ENCODE measurements around the gene ADA.

The ADA gene

DNA sequence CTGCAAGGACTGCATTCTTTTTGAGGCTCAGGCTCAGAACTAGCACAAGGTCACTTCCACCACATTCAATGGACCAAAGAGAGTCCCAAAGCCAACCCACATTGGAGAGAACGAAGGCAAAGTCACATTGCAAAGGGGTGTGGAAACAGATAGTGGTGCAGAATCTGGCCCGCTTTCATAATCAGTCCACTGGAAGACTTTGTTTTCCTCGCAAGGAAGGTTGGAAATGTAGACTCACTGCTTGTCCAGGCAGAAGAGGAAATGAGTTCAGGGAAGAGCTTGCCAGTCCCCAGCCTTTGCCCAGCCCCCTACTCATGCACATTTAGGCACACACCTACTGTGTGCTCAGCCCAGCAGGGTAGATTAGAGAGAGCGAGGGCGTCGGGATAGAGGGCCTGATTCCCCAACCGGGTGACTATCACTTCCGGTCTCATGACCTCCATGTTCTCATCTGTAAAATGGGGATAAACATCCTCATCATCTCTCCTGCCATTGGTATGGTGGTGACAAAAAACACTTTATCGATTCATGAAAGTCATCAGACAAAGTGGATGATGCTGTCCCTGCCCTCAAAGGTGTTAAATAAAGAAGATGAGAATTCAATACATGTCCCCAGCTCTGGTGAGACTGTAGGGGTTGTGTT lies 39.4 kb upstream of the ADA start:
- peak overlapping the region; percentile 83 to 93 for H3K27ac ChIP-seq
- TF ChIP-seq, protein P1, sequence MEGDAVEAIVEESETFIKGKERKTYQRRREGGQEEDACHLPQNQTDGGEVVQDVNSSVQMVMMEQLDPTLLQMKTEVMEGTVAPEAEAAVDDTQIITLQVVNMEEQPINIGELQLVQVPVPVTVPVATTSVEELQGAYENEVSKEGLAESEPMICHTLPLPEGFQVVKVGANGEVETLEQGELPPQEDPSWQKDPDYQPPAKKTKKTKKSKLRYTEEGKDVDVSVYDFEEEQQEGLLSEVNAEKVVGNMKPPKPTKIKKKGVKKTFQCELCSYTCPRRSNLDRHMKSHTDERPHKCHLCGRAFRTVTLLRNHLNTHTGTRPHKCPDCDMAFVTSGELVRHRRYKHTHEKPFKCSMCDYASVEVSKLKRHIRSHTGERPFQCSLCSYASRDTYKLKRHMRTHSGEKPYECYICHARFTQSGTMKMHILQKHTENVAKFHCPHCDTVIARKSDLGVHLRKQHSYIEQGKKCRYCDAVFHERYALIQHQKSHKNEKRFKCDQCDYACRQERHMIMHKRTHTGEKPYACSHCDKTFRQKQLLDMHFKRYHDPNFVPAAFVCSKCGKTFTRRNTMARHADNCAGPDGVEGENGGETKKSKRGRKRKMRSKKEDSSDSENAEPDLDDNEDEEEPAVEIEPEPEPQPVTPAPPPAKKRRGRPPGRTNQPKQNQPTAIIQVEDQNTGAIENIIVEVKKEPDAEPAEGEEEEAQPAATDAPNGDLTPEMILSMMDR (IDR thresholded peaks at IDR 0.05): no peak
- peaks cover 0 to 67% (median 58%) of the 10 kb centered on the region in 4 donors for H3K4me1 ChIP-seq
- H3K9me3 ChIP-seq: no peaks in the 10 kb centered on the region
- H3K27me3 ChIP-seq: no peaks in the 10 kb centered on the region
- H3K4me3 ChIP-seq: no peak overlapping the region
- no peaks in the 10 kb centered on the region for H3K36me3 ChIP-seq
- peak; percentile 71 to 74 for DNase-seq
- intact Hi-C loops (cut with DNase I; ENCODE audit: low total_unique reads): no loop called here

DNA sequence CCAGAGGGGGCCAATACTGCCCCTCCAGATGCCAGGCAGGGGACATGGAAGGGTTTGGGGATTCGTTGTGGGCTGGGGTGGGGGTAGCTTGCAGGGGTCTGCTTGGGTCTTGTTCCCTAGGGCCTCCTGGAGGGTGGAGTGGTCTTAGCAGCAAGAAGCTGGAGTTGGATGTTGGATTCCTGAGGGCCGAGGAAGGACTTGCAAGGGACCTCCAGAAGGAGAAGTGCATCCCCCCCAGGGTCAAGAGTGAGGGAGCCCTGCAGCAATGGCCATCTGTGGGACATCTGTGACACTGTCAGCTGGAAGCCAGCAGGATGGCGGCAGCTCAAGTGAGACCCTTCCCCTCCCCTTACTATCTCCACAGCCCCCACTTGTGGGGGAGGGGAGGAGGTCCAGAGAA lies 38.3 kb upstream of the ADA start:
- H3K27ac ChIP-seq: peak overlapping the region; percentile 83 to 93

DNA sequence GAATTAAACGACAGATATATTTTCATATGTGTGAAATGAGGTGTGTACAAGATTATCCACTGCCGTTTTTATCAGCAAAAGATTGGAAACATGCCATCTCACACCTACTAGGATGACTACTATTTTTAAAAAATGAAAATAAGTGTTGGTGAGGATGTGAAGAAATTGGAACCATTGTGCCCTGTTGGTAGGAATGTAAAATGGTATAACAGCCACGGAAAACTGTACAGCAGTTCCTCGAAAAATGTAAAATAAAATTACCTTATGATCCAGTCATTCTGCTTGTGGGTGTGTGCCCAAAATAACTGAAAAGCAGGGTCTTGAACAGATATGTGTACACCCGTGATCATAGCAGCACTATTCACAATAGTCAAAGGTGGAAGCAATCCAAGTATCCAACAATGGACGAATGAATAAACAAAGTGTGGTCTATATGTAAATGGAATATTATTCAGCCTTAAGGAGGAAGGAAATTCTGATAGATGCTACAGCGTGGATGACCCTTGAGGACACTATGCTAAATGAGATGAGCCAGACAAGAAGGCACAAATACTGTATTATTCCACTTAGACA lies 36.6 kb upstream of the ADA start:
- no peaks in the 10 kb centered on the region for H3K27me3 ChIP-seq
- no peaks in the 10 kb centered on the region for H3K36me3 ChIP-seq
- no peak for DNase-seq
- peak overlapping the region; percentile 18 to 93 for H3K27ac ChIP-seq
- H3K4me3 ChIP-seq: no peak overlapping the region
- intact Hi-C loops (cut with DNase I; ENCODE audit: low total_unique reads): no loop called here
- peaks cover 0 to 46% (median 35%) of the 10 kb centered on the region in 4 donors for H3K4me1 ChIP-seq
- no peaks in the 10 kb centered on the region for H3K9me3 ChIP-seq
- TF ChIP-seq, protein P1 (IDR thresholded peaks at IDR 0.05): peak in 1 of 2 experiments; percentile 31

More for the DNA sequence above, 38.3 kb upstream of the ADA start:
- Histone ChIP-seq H3K4me3 (no peak overlapping the region), H3K4me1 (peaks cover 0 to 63% (median 51%) of the 10 kb centered on the region in 4 donors), H3K36me3 (no peaks in the 10 kb centered on the region), H3K9me3 (no peaks in the 10 kb centered on the region), H3K27me3 (no peaks in the 10 kb centered on the region)
- intact Hi-C loops (cut with DNase I; ENCODE audit: low total_unique reads): no loop called here
- peak in 1 of 2 donors; percentile 67 for DNase-seq
- TF ChIP-seq, protein P1 (IDR thresholded peaks at IDR 0.05): no peak

DNA sequence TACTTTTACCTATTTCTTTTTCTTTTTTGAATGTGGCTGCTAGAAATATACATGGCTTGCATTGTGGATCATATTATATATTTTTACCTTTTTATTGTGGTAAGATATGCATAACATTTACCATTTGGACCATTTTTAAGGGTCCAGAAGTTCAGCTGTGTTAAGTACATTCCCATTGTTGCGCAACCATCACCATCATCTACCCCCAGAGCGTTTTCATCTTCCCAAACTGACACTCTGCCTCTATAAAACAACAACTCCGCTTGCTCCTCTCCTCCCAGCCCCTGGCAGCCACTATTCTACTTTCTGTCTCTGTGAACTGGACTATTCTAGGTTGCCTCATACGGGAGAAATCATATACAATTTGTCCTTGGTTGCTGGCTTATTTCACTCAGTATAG lies 35.4 kb upstream of the ADA start:
- no peak overlapping the region for H3K4me3 ChIP-seq
- TF ChIP-seq, protein P1 (IDR thresholded peaks at IDR 0.05): no peak
- no peaks in the 10 kb centered on the region for H3K36me3 ChIP-seq
- DNase-seq: peak in 1 of 2 donors; percentile 25
- no peak overlapping the region for H3K27ac ChIP-seq
- peaks cover 0 to 37% (median 25%) of the 10 kb centered on the region in 4 donors for H3K4me1 ChIP-seq
- H3K9me3 ChIP-seq: no peaks in the 10 kb centered on the region
- intact Hi-C loops (cut with DNase I; ENCODE audit: low total_unique reads): no loop called here
- no peaks in the 10 kb centered on the region for H3K27me3 ChIP-seq

DNA sequence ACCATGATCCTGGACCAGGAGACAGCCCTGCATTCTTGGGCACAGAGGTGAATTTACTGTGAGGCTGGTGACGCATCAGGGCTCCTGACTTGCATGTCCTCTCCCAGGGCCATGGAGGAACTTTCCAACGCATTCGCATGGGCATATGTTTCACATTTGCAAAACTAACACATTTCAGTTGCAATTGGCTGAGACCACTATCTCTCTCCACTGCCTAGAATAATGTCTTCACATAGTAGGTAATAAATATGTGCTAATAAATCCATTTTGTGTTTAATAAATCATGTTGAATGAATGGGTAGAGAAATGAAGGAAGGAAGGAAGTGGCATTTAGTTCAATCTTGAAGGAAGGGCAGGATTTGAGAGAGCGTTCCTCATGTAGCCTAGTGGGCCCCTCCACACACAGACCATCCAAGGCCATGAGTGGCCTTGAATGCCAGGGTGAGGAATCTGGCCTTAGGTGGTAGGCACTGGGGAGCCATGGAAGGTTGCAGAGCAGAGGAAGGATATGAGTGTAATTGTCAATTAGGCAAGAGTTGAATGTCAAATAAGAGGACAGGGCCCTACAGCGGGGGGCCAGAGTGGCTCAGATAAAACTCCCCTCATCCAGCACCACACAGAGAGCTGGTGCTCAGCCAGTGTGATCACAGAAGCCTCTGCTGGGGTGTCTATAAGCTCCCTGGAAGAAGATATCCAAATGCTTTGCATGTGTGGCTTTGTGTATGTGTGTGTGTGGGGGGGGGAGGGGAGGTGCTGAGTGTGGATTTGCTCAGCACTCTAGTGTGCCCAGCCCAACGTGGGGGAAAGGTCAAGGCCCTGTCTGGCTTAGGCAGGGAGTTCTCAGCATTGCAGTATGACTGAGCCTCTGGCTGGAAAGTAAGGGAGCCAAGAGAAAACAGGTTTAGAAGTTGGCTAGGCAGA lies 32.8 kb upstream of the ADA start:
- no peak overlapping the region for H3K4me3 ChIP-seq
- H3K27ac ChIP-seq: no peak overlapping the region
- no peaks in the 10 kb centered on the region for H3K36me3 ChIP-seq
- H3K9me3 ChIP-seq: no peaks in the 10 kb centered on the region
- peak in 1 of 2 donors; percentile 66 for DNase-seq
- intact Hi-C loops (cut with DNase I; ENCODE audit: low total_unique reads): loop anchor here (5.0 kb wide), 2 partner anchors 183 to 297 kb away; no protein-coding TSS in a partner anchor
- no peaks in the 10 kb centered on the region for H3K27me3 ChIP-seq
- peaks cover 0 to 10% (median 2%) of the 10 kb centered on the region in 4 donors for H3K4me1 ChIP-seq
- TF ChIP-seq, protein P1 (IDR thresholded peaks at IDR 0.05): no peak

All from tibial artery (tissue), 4 donors.